ENCODE results near the gene FAM24B.

The FAM24B gene

DNA sequence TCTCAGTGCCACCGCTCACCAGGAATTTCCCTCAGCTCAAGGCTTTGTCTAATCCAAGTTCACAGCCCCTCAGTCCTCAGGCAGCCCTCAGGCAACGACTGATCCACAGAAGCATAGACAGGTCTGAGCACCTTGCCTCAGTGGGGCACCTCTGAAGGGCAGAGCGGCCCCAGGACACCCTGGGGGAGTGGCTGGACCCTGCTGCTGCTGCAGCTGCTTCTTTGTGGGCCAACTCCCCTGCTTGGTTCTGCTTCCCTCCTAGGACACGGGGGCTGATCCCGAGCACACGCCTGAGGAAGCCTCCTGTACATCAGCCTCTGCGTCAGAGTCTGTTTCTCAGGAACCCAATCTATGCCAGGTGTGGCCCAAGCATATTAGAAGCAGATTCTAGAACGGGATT is 49.9 kb downstream of the FAM24B start:
- no peak for DNase-seq (ENCODE audit: insufficient read length, low spot score)
- TF ChIP-seq SPI1 (IDR thresholded peaks at IDR 0.05; ENCODE audit: low read depth, low read length) (no peak), POU2F2 (IDR thresholded peaks at IDR 0.05; ENCODE audit: low read depth, low read length) (no peak), TAF1 (IDR thresholded peaks at IDR 0.05; ENCODE audit: low read depth, low read length) (no peak), PAX5 (IDR thresholded peaks at IDR 0.05; ENCODE audit: insufficient read depth, low read length, severe bottlenecking) (no peak), POLR2AphosphoS5 (IDR thresholded peaks at IDR 0.05; ENCODE audit: low read depth, low read length) (no peak), POLR2A (IDR thresholded peaks at IDR 0.05; ENCODE audit: low read depth, low read length) (no peak)

DNA sequence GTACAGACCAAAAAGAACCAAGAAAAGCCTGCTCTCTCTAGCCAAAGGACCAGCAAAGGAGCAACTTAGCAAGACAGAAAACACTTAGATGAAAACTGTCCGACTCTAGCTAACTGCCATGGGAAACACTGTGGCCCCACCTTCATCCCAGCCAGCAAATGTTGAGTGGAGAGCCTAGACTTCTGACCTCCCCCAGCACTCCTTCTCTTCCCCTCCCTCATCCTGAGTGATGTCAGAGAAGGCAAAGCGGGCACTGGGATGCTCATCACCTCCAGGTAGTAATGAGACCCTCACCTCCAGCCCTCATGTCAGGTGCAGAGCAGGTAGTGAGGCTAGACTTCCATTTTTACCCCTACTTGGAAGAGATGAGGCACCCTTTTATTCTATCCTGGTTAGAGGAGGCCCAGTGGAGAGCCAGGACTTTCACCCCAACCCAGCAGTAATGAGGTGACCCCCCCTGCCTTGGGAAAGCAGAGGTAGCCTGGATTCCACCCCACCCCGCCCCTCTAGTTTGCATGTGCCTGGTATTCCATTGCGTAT is 50.6 kb downstream of the FAM24B start:
- TF ChIP-seq TAF1 (IDR thresholded peaks at IDR 0.05; ENCODE audit: low read depth, low read length) (no peak), POLR2AphosphoS5 (IDR thresholded peaks at IDR 0.05; ENCODE audit: low read depth, low read length) (no peak), POU2F2 (IDR thresholded peaks at IDR 0.05; ENCODE audit: low read depth, low read length) (no peak), PAX5 (IDR thresholded peaks at IDR 0.05; ENCODE audit: insufficient read depth, low read length, severe bottlenecking) (no peak), POLR2A (IDR thresholded peaks at IDR 0.05; ENCODE audit: low read depth, low read length) (no peak), SPI1 (IDR thresholded peaks at IDR 0.05; ENCODE audit: low read depth, low read length) (no peak)
- FAIRE-seq: no peak
- no peak for DNase-seq (ENCODE audit: insufficient read length, low spot score)

More for the DNA sequence above, 49.9 kb downstream of the FAM24B start:
- FAIRE-seq: no peak

DNA sequence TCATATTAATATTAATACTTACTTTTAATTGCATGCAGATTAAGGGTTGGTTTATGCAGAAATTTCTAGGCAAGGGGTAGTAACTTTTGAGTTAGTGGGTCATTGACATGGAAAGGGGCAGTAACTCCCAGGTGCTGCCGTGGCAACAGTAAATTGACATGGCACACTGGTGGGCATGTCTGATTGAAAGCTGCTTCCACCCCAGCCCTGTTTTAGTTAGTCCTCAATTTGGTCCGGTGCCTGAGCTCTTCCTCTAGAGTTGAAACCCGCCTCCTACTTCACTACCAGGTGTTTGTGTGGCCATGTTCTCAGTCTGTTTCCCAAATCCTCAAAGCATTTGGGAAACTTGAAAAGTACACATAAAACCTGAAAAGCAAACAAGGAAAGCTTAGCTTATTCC is 52.1 kb downstream of the FAM24B start:
- no peak for DNase-seq (ENCODE audit: insufficient read length, low spot score)
- TF ChIP-seq SPI1 (IDR thresholded peaks at IDR 0.05; ENCODE audit: low read depth, low read length): no peak
- no peak for TF ChIP-seq TAF1 (IDR thresholded peaks at IDR 0.05; ENCODE audit: low read depth, low read length)
- no peak for FAIRE-seq

DNA sequence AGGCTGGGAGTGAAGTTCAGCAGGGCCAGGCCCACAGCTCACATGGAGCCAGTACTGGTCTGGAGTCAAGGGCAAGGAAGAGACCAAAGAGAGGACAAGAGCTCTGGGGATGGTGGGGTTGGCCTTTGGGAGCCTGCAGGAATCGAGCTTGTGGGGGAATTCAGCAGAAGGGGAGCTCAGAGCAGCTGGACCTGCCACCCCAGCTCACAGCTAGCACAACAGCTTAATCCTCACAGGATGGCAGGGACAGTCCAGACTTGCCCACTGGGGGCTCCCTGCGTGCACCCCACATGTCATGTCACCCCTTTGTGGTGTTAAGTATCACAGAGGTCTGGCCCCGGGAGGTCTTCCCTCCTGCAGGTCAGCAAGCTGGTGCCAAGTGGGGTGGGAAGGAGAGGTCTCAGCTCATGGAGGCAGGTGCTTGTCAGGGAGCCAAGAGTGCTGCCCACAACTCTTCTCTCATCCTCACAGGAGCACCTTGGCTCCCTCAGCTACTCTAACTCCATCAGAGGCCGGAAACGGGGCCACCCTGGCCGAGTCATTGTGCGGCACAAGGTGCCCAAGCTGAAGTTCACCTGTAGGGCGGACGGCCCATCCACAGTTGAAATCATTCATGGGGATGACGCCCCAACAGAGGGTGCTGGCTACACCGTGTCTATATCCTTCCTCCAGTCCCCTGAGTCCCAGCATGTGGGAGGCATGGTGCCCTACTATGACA is 56.2 kb downstream of the FAM24B start:
- TF ChIP-seq TAF1 (IDR thresholded peaks at IDR 0.05; ENCODE audit: low read depth, low read length): no peak
- no peak for TF ChIP-seq POLR2AphosphoS5 (IDR thresholded peaks at IDR 0.05; ENCODE audit: low read depth, low read length)
- no peak for TF ChIP-seq SPI1 (IDR thresholded peaks at IDR 0.05; ENCODE audit: low read depth, low read length)
- no peak for TF ChIP-seq POLR2A (IDR thresholded peaks at IDR 0.05; ENCODE audit: low read depth, low read length)
- TF ChIP-seq POU2F2 (IDR thresholded peaks at IDR 0.05; ENCODE audit: low read depth, low read length): no peak
- no peak for TF ChIP-seq PAX5 (IDR thresholded peaks at IDR 0.05; ENCODE audit: insufficient read depth, low read length, severe bottlenecking)
- DNase-seq (ENCODE audit: insufficient read length, low spot score) (no peak), FAIRE-seq (no peak)

DNA sequence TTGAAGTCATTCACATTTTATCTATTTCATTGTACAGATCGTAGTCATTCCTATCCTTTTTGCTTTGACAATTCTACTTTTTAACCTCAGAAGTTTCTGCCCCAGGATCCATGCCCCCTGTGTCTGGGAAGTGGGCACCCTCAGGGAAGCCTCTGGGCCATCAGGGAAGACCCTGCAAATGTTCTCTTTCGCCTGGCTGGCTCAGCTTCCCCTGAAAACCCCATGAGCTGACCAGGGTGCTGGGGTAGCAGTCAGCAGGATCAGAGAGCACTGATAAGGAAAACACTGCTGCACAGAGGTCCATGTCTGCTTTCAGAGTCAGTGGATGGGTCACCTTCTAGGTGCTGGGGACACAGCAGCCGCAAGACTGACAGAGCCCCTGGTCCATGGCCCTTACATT is 57.6 kb downstream of the FAM24B start:
- FAIRE-seq: no peak
- DNase-seq (ENCODE audit: insufficient read length, low spot score): no peak
- TF ChIP-seq POU2F2 (IDR thresholded peaks at IDR 0.05; ENCODE audit: low read depth, low read length) (no peak), POLR2A (IDR thresholded peaks at IDR 0.05; ENCODE audit: low read depth, low read length) (no peak), TAF1 (IDR thresholded peaks at IDR 0.05; ENCODE audit: low read depth, low read length) (no peak), SPI1 (IDR thresholded peaks at IDR 0.05; ENCODE audit: low read depth, low read length) (no peak), PAX5 (IDR thresholded peaks at IDR 0.05; ENCODE audit: insufficient read depth, low read length, severe bottlenecking) (no peak), POLR2AphosphoS5 (IDR thresholded peaks at IDR 0.05; ENCODE audit: low read depth, low read length) (no peak)

DNA sequence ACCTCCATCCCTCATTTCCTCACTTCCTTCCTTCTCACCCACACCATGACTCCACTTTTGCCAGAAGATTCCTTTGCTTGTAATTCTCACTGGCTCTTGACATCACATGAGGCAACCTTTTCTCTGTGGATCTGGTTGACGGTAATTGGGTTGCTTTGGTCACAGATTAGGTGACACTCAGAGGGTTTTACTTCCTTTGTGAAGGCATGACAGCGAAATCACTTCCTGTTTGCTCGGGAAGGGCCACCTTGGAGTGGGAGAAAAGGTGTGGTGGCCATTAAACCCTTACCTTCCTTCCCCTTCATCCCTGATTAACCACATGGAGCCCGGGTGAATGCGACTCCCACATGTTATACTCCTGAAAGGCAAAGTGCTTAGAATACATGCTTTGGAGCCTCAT is 63.9 kb downstream of the FAM24B start:
- no peak for DNase-seq (ENCODE audit: insufficient read length, low spot score)
- TF ChIP-seq PAX5 (IDR thresholded peaks at IDR 0.05; ENCODE audit: insufficient read depth, low read length, severe bottlenecking) (no peak), TAF1 (IDR thresholded peaks at IDR 0.05; ENCODE audit: low read depth, low read length) (no peak), POLR2A (IDR thresholded peaks at IDR 0.05; ENCODE audit: low read depth, low read length) (no peak), SPI1 (IDR thresholded peaks at IDR 0.05; ENCODE audit: low read depth, low read length) (no peak), POLR2AphosphoS5 (IDR thresholded peaks at IDR 0.05; ENCODE audit: low read depth, low read length) (no peak), POU2F2 (IDR thresholded peaks at IDR 0.05; ENCODE audit: low read depth, low read length) (no peak)
- no peak for FAIRE-seq

DNA sequence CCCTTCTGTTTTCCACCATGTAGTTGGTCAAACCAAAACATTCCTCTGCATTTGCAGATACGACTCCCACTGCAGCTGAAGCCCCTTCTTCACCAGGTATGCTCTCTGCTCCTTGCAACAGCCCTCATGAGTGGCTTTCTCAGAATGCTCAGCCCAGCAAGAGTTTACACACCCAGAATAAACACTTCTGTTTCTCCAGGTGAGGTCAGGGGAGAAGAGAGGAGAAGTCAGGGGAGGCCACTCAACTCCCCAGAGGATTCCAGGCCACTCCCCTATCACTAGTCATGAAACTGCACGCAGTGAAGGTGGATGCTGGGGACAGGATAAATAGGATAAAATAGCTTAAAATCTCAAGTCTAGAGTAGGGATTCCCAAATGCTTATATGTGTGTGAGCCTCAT is 64.9 kb downstream of the FAM24B start:
- FAIRE-seq: no peak
- TF ChIP-seq POLR2A (IDR thresholded peaks at IDR 0.05; ENCODE audit: low read depth, low read length) (no peak), PAX5 (IDR thresholded peaks at IDR 0.05; ENCODE audit: insufficient read depth, low read length, severe bottlenecking) (no peak), POU2F2 (IDR thresholded peaks at IDR 0.05; ENCODE audit: low read depth, low read length) (no peak), TAF1 (IDR thresholded peaks at IDR 0.05; ENCODE audit: low read depth, low read length) (no peak), SPI1 (IDR thresholded peaks at IDR 0.05; ENCODE audit: low read depth, low read length) (no peak), POLR2AphosphoS5 (IDR thresholded peaks at IDR 0.05; ENCODE audit: low read depth, low read length) (no peak)
- DNase-seq (ENCODE audit: insufficient read length, low spot score): no peak

DNA sequence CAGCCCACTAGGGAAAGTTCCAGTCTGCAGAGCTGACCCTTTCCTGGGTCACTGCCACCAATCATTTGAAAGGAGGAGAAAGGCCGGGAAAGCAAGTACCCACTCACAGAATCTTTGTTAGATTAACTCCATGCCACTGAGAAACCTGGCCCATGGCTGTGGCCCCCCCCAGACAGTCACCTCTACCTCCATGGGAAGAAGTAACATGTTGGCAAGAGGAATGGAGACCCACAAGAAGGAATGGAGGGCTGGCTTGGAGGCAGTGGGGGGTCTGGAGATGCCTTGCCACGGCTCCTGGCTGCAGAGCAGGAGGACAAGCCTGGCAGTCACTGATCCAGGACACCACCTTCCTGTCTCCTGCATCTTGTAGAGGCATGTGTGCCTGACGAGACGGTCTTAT is 66.6 kb downstream of the FAM24B start:
- TF ChIP-seq POLR2A (IDR thresholded peaks at IDR 0.05; ENCODE audit: low read depth, low read length): no peak
- no peak for TF ChIP-seq POLR2AphosphoS5 (IDR thresholded peaks at IDR 0.05; ENCODE audit: low read depth, low read length)
- no peak for TF ChIP-seq PAX5 (IDR thresholded peaks at IDR 0.05; ENCODE audit: insufficient read depth, low read length, severe bottlenecking)
- TF ChIP-seq TAF1 (IDR thresholded peaks at IDR 0.05; ENCODE audit: low read depth, low read length): no peak
- no peak for TF ChIP-seq SPI1 (IDR thresholded peaks at IDR 0.05; ENCODE audit: low read depth, low read length)
- no peak for TF ChIP-seq POU2F2 (IDR thresholded peaks at IDR 0.05; ENCODE audit: low read depth, low read length)
- no peak for DNase-seq (ENCODE audit: insufficient read length, low spot score)
- no peak for FAIRE-seq

DNA sequence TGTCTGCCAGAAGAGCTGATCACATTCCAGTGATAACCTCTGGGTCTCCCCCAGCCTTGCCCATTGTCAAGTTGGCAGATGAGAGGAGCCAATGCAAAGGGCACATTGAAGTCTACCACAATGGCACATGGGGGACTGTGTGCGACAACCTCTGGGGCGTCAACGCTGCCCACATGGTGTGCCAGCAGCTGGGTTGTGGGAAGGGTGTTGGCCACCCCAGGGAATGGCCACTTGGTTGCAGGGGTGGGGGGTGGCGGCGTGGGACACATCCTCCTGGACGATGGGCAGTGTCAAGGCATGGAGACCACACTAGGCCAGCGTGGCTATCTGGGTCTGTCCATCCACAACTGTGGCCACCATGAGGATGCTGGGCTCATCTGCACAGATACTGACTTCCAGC is 77.1 kb downstream of the FAM24B start:
- DNase-seq (ENCODE audit: insufficient read length, low spot score) (no peak), FAIRE-seq (no peak)
- TF ChIP-seq POU2F2 (IDR thresholded peaks at IDR 0.05; ENCODE audit: low read depth, low read length): no peak
- TF ChIP-seq TAF1 (IDR thresholded peaks at IDR 0.05; ENCODE audit: low read depth, low read length): no peak
- TF ChIP-seq PAX5 (IDR thresholded peaks at IDR 0.05; ENCODE audit: insufficient read depth, low read length, severe bottlenecking): no peak
